GM23248 (cell line): ENCODE measurements around the gene NRG3. TPM values are rescaled to one million over a fixed set of nuclear protein-coding genes. Genes with fewer than 3 reads are reported as not detected.

Experiments used
- DNase-seq: peaks from one replicate; pipeline ENCODE4 v3.0.0-alpha.2; 2015
- H2AFZ ChIP-seq: fragments of 200-600 bp; sonication (generic); 2 replicates; pipeline ENCODE4 v1.6.1; 2016; ENCODE audit warnings: antibody characterized with exemption
- H3F3A ChIP-seq: fragments of 200-600 bp; sonication (generic); 2 replicates; pipeline ENCODE4 v1.6.1; 2016; ENCODE audit warnings: mild to moderate bottlenecking, antibody characterized with exemption, mixed run types; ENCODE audit not compliant: insufficient read depth
- H3K27ac ChIP-seq: fragments of 200-600 bp; sonication (generic); 2 replicates; pipeline ENCODE4 v1.5.1; 2016; ENCODE audit warnings: mild to moderate bottlenecking
- H3K27me3 ChIP-seq: fragments of 200-600 bp; sonication (generic); replicated peaks from 2 replicates; pipeline ENCODE4 v1.6.1; 2016; ENCODE audit warnings: mild to moderate bottlenecking; ENCODE audit not compliant: insufficient read depth
- H3K36me3 ChIP-seq: fragments of 200-600 bp; sonication (generic); 2 replicates; pipeline ENCODE4 v1.6.1; 2016; ENCODE audit warnings: low read depth, mild to moderate bottlenecking
- H3K4me1 ChIP-seq: fragments of 200-600 bp; sonication (generic); 2 replicates; pipeline ENCODE4 v1.6.1; 2016; ENCODE audit warnings: mild to moderate bottlenecking; ENCODE audit not compliant: insufficient read depth
- H3K4me2 ChIP-seq: fragments of 200-600 bp; sonication (generic); one replicate; pipeline ENCODE4 v1.6.1; 2016; ENCODE audit warnings: mild to moderate bottlenecking; ENCODE audit not compliant: unreplicated experiment
- H3K4me3 ChIP-seq: fragments of 200-600 bp; sonication (generic); 2 replicates; pipeline ENCODE4 v1.5.1; 2016; ENCODE audit warnings: mild to moderate bottlenecking
- H3K79me2 ChIP-seq: fragments of 200-600 bp; sonication (generic); 2 replicates; pipeline ENCODE4 v1.6.1; 2016; ENCODE audit warnings: mild to moderate bottlenecking; ENCODE audit not compliant: insufficient read depth
- H3K9ac ChIP-seq: fragments of 200-600 bp; sonication (generic); 2 replicates; pipeline ENCODE4 v1.6.1; 2016; ENCODE audit warnings: mild to moderate bottlenecking
- H3K9me2 ChIP-seq: fragments of 200-600 bp; sonication (generic); 2 replicates; pipeline ENCODE4 v1.6.1; 2016; ENCODE audit warnings: mixed run types, mild to moderate bottlenecking, moderate library complexity; ENCODE audit not compliant: insufficient read depth
- H3K9me3 ChIP-seq: fragments of 200-600 bp; sonication (generic); one replicate; pipeline ENCODE4 v1.6.1; 2017; ENCODE audit warnings: low read depth
- H4K20me1 ChIP-seq: fragments of 200-600 bp; sonication (generic); 2 replicates; pipeline ENCODE4 v1.6.0; 2016; ENCODE audit not compliant: insufficient read depth
- EZH2 ChIP-seq: fragments of 200-600 bp; sonication (generic); IDR thresholded peaks from 2 replicates; pipeline ENCODE4 v1.6.1; 2018; ENCODE audit warnings: antibody characterized with exemption, mild to moderate bottlenecking; ENCODE audit not compliant: insufficient read depth, poor library complexity, severe bottlenecking
- EZH2phosphoT487 ChIP-seq: fragments of 200-600 bp; sonication (generic); IDR thresholded peaks from 2 replicates; pipeline ENCODE4 v1.6.1; 2018; ENCODE audit warnings: antibody characterized with exemption, moderate library complexity, mild to moderate bottlenecking, low read depth; ENCODE audit not compliant: insufficient read depth
- WGBS, 2 experiments: methylation state at CpG; one replicate each; pipeline ENCODE4 v1.1.6; 2015 to 2017; ENCODE audit warnings: low lambda C conversion rate in 2 of 2, low coverage in 1 of 2; ENCODE audit errors: missing lambda C conversion rate in 2 of 2; 5-methylcytosine and 5-hydroxymethylcytosine counted together
- in situ Hi-C: fragments of 300-500 bp; cut with MboI; formaldehyde crosslinking; loops from 2 replicates; pipeline ENCODE4 v1.15.0; 2020
- polyA plus RNA-seq: library from polyadenylated mRNA; unstranded; fragments of >200 nt; fragmentation: Nextera tagmentation; extraction: Ambion mirVana; gene quantifications from 2 replicates; pipeline ENCODE4 v1.2.1, GENCODE V29; 2016
- total RNA-seq: library from RNA; depleted of rRNA; stranded (reverse); fragments of >200 nt; shearing (Covaris generic); gene quantifications from 2 replicates; pipeline ENCODE4 v1.2.3, GENCODE V29; 2014

Gene NRG3
- total and polyA plus RNA-seq, 2 experiments from 2014 or later: not detected

DNA sequence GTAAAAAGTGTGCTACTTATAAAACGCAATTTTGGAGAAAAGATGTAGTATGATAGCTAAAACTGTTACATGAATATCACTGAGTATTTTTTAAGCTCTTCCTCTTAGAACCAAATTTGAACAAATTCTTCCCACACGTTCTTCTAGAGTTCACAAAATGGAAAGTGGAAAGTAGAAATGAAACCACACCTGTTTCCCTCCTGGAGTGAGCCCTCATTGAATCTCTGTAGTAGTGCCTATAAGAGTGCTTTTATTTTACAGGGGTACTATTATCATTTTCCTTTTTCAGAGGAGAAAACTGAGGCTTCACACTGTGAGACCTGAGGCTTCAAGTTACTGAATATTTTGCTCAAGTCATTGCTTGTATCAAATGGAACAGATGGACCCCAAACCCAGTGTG is 393.0 kb downstream of the NRG3 start:
- Histone ChIP-seq H3K79me2 (no peaks in the 10 kb centered on the region), H3K9me3 (no peaks in the 10 kb centered on the region), H3F3A (no peaks in the 10 kb centered on the region), H2AFZ (no peak overlapping the region), H4K20me1 (no peaks in the 10 kb centered on the region), H3K36me3 (no peaks in the 10 kb centered on the region), H3K4me2 (no peak overlapping the region), H3K27me3 (no peaks in the 10 kb centered on the region), H3K27ac (no peak overlapping the region), H3K4me3 (no peak overlapping the region), H3K9ac (no peak overlapping the region), H3K9me2 (no peaks in the 10 kb centered on the region), H3K4me1 (no peaks in the 10 kb centered on the region)
- 0 to 14% methylated on average over 2 of the region's 2 CpGs for WGBS, 2 experiments
- TF ChIP-seq EZH2phosphoT487 (no peak), EZH2 (no peak)
- DNase-seq: no peak
- in situ Hi-C loops: no loop called here

- H3K36me3 ChIP-seq: no peaks in the 10 kb centered on the region
- no peaks in the 10 kb centered on the region for H3K9me3 ChIP-seq
- H3K9ac ChIP-seq: no peak overlapping the region
- no peak for TF ChIP-seq EZH2
- TF ChIP-seq EZH2phosphoT487: no peak
- H3K4me1 ChIP-seq: no peaks in the 10 kb centered on the region
- H4K20me1 ChIP-seq: no peaks in the 10 kb centered on the region
- H3K4me2 ChIP-seq: no peak overlapping the region
- no peak overlapping the region for H3K4me3 ChIP-seq
- no peaks in the 10 kb centered on the region for H3K9me2 ChIP-seq
- H3K27me3 ChIP-seq: no peaks in the 10 kb centered on the region
- in situ Hi-C loops: no loop called here
- no peaks in the 10 kb centered on the region for H3K79me2 ChIP-seq
- no peak for DNase-seq
- H3K27ac ChIP-seq: no peak overlapping the region
- WGBS, 2 experiments: 24 to 35% methylated on average over 1 of the region's 1 CpG
- no peak overlapping the region for H2AFZ ChIP-seq
- H3F3A ChIP-seq: no peaks in the 10 kb centered on the region
Measured at GRCh38 chr10:82277591-82277990, 402.6 kb downstream of the NRG3 start.

- Histone ChIP-seq H4K20me1 (no peaks in the 10 kb centered on the region), H3K79me2 (no peaks in the 10 kb centered on the region), H3K4me1 (no peaks in the 10 kb centered on the region), H3K4me3 (no peak overlapping the region), H3F3A (no peaks in the 10 kb centered on the region), H3K27me3 (no peaks in the 10 kb centered on the region), H2AFZ (no peak overlapping the region), H3K9me2 (no peaks in the 10 kb centered on the region), H3K4me2 (no peak overlapping the region), H3K9me3 (no peaks in the 10 kb centered on the region), H3K36me3 (no peaks in the 10 kb centered on the region), H3K27ac (no peak overlapping the region), H3K9ac (no peak overlapping the region)
- in situ Hi-C loops: no loop called here
- 18% methylated on average over 10 of the region's 10 CpGs for WGBS, 2 experiments
- DNase-seq: no peak
- TF ChIP-seq EZH2 (no peak), EZH2phosphoT487 (no peak)
Measured at GRCh38 chr10:82278401-82279182, 403.6 kb downstream of the NRG3 start.

DNA sequence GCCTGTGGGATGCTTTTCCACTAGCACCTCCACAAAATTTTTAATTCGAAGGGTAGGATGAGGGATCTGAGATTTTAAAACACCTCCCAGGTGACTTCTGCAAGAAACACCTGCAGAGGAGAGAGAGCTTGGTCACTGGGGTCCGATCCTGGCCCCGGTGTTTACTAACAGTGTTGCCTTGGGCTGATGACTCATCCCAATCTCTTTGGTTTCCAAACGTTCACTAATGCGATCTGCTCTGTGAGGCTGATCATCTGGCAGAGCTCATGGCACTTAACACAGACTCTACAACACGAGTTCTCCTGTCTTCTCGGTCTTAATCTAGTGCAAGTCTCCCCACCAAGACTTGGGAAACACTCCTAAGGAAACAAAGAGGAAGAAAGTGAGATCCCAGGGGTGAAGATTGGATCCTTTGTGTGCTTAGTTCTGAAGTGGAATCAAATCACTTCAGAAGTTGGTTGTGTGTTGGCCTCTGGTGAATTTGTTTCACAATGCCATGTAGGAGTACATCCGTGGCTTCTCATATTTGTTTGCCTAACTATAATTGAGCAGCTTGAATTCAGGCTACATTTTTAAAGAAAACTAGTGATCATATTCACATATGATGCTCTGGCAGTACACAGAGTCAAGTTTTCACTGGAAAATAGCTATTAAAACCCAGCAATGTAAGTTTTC is 407.9 kb downstream of the NRG3 start:
- 31 to 32% methylated on average over 8 of the region's 8 CpGs for WGBS, 2 experiments
- in situ Hi-C loops: no loop called here

More for the DNA sequence above, 407.9 kb downstream of the NRG3 start:
- DNase-seq: no peak
- Histone ChIP-seq H3F3A (no peaks in the 10 kb centered on the region), H3K27me3 (no peaks in the 10 kb centered on the region), H3K4me3 (no peak overlapping the region), H3K27ac (no peak overlapping the region), H4K20me1 (no peaks in the 10 kb centered on the region), H3K9ac (no peak overlapping the region), H3K36me3 (no peaks in the 10 kb centered on the region), H3K4me2 (no peak overlapping the region), H3K4me1 (no peaks in the 10 kb centered on the region), H3K9me3 (no peaks in the 10 kb centered on the region), H2AFZ (no peak overlapping the region), H3K9me2 (no peaks in the 10 kb centered on the region), H3K79me2 (no peaks in the 10 kb centered on the region)
- TF ChIP-seq EZH2 (no peak), EZH2phosphoT487 (no peak)
